ENCODE measurements around the gene JAKMIP3.

GRCh38 chr10:132044803-132045202 lies 20.9 kb upstream of the JAKMIP3 start:
- TF ChIP-seq, protein P1, sequence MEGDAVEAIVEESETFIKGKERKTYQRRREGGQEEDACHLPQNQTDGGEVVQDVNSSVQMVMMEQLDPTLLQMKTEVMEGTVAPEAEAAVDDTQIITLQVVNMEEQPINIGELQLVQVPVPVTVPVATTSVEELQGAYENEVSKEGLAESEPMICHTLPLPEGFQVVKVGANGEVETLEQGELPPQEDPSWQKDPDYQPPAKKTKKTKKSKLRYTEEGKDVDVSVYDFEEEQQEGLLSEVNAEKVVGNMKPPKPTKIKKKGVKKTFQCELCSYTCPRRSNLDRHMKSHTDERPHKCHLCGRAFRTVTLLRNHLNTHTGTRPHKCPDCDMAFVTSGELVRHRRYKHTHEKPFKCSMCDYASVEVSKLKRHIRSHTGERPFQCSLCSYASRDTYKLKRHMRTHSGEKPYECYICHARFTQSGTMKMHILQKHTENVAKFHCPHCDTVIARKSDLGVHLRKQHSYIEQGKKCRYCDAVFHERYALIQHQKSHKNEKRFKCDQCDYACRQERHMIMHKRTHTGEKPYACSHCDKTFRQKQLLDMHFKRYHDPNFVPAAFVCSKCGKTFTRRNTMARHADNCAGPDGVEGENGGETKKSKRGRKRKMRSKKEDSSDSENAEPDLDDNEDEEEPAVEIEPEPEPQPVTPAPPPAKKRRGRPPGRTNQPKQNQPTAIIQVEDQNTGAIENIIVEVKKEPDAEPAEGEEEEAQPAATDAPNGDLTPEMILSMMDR (IDR thresholded peaks at IDR 0.05) = no peak
- no peak for TF ChIP-seq POLR2A (IDR thresholded peaks at IDR 0.05)
